Pancreas (tissue), 10 donors: ENCODE data around the gene MFSD12. TPM values are rescaled to one million over a fixed set of nuclear protein-coding genes. Genes with fewer than 3 reads are reported as not detected.

Source experiments
- ATAC-seq, 4 donors: fragments of 200-7000 bp; cut with Tn5 transposase; one replicate each; pipeline versions ENCODE4 v1.8.0 to v1.9.1; 2020; ENCODE audit warnings: mild to moderate bottlenecking in 4 of 4, moderate library complexity in 4 of 4
- DNase-seq, 6 donors: peaks; one replicate each; pipeline ENCODE4 v3.0.0-alpha.2; 2020
- FAIRE-seq: peaks from 2 replicates; lab custom pipeline; 2012; peaks lifted over from hg19 to GRCh38; lab: Jason Lieb, UNC
- H3K27ac ChIP-seq, 4 donors: fragments of 200-600 bp; sonication (generic); 1 replicate in 3 of 4; 2 replicates in 1 of 4; pipeline versions ENCODE4 v1.5.0 to v1.8.0; 2020
- H3K27me3 ChIP-seq, 4 donors: fragments of 200-600 bp; one replicate each; pipeline ENCODE4 v1.8.0; 2021
- H3K36me3 ChIP-seq, 3 donors: fragments of 200-600 bp; sonication (generic) in 1 of 3; one replicate each; pipeline versions ENCODE4 v1.5.0 to v1.8.0; 2020 to 2021
- H3K4me1 ChIP-seq, 3 donors: fragments of 200-600 bp; one replicate each; pipeline ENCODE4 v1.8.0; 2021
- H3K4me3 ChIP-seq, 4 donors: fragments of 200-600 bp; sonication (generic) in 2 of 4; one replicate each; pipeline versions ENCODE4 v1.5.0 to v1.8.0; 2020 to 2021
- H3K9me3 ChIP-seq, 4 donors: fragments of 200-600 bp; one replicate each; pipeline ENCODE4 v1.8.0; 2021
- CTCF ChIP-seq, 4 donors: fragments of 200-600 bp; sonication (generic) in 3 of 4; IDR thresholded peaks; one replicate each; pipeline versions ENCODE4 v1.5.0 to v1.8.0; 2021; ENCODE audit warnings: antibody characterized with exemption in 4 of 4
- WGBS, 2 donors: extraction: QIAGEN DNeasy Blood & Tissue Kit; methylation state at CpG; one replicate each; pipeline ENCODE4 v1.1.7; 2013; 5-methylcytosine and 5-hydroxymethylcytosine counted together
- intact Hi-C, 3 donors: fragments of 100-400 bp; cut with DNase I; formaldehyde crosslinking; loops; one replicate each; pipeline versions ENCODE4 v1.11.1 to v1.14.2; 2022
- polyA plus RNA-seq, 2 donors: library from polyadenylated mRNA; stranded (reverse); fragments of 200-250 nt; gene quantifications; one replicate each; pipeline ENCODE4 v1.2.3, GENCODE V29; 2013
- total RNA-seq, 6 donors: library from RNA; stranded (reverse); fragmentation: NEBNext Ultra II Directional in 4 of 6; extraction: Animal tissue kit (Norgen Biotek cat#: 25700) in 4 of 6; gene quantifications; one replicate each; pipeline versions ENCODE4 v1.2.1 to v1.2.4, GENCODE V29; 2021 to 2023
- donor health status: healthy with polysubstance abuse.
- donor health status: DM: no; HTN: no; CAD: no; lungs with moderate emphysema.
- donor health status: DM: no; HTN: no; CAD: no.
- donor health status: control.
- donor health status: control.
- donor health status: Bipolar disorder and iron deficiency.
- donor health status: DM: yes; HTN: yes; CAD: no.
- donor health status: DM: no; HTN: no; CAD: no.
- donor health status: DM: no; HTN: no; CAD: no.
- donor health status: DM: yes; HTN: yes; CAD: no.

Gene MFSD12
- total and polyA plus RNA-seq, 8 donors, result 24.8 to 53.8 (median 39.2) TPM

- intact Hi-C loops, result no loop called here
- H3K36me3 ChIP-seq, result peaks cover under 1 to 13% (median 5%) of the 10 kb centered on the region in 3 donors
- H3K9me3 ChIP-seq, result no peaks in the 10 kb centered on the region
- no peak overlapping the region for H3K4me3 ChIP-seq
- H3K4me1 ChIP-seq, result peaks cover 0 to 16% (median 7%) of the 10 kb centered on the region in 3 donors
- FAIRE-seq (no peak), ATAC-seq (no peak), DNase-seq (no peak)
- WGBS, 2 donors, result 88% methylated on average over 7 of the region's 7 CpGs
- no peak overlapping the region for H3K27ac ChIP-seq
- H3K27me3 ChIP-seq, result no peaks in the 10 kb centered on the region
- TF ChIP-seq CTCF (IDR thresholded peaks at IDR 0.05), result no peak
These were observed 36.3 kb downstream of the MFSD12 start for GRCh38 chr19:3521104-3521445.

GRCh38 chr19:3520166-3521103 is 37.0 kb downstream of the MFSD12 start:
- Histone ChIP-seq H3K36me3 (peaks cover 0 to 9% (median 5%) of the 10 kb centered on the region in 3 donors), H3K27me3 (no peaks in the 10 kb centered on the region), H3K9me3 (no peaks in the 10 kb centered on the region), H3K4me1 (peaks cover 0 to 16% (median 7%) of the 10 kb centered on the region in 3 donors), H3K27ac (no peak overlapping the region), H3K4me3 (no peak overlapping the region)
- ATAC-seq (no peak), FAIRE-seq (no peak), DNase-seq (peak in 2 of 6 donors; percentile 30 to 50)
- intact Hi-C loops, result no loop called here
- no peak for TF ChIP-seq CTCF (IDR thresholded peaks at IDR 0.05)
- WGBS, 2 donors, result 90 to 92% methylated on average over 37 of the region's 37 CpGs

GRCh38 chr19:3519126-3519525 is 38.3 kb downstream of the MFSD12 start:
- no peak overlapping the region for H3K4me3 ChIP-seq
- no peaks in the 10 kb centered on the region for H3K27me3 ChIP-seq
- ATAC-seq, result no peak
- H3K4me1 ChIP-seq, result peaks cover 0 to 16% (median 7%) of the 10 kb centered on the region in 3 donors
- 83% methylated on average over 18 of the region's 18 CpGs for WGBS, 2 donors
- intact Hi-C loops, result no loop called here
- TF ChIP-seq CTCF (IDR thresholded peaks at IDR 0.05), result no peak
- FAIRE-seq, result no peak
- peaks cover 0 to 9% (median 0%) of the 10 kb centered on the region in 3 donors for H3K36me3 ChIP-seq
- no peaks in the 10 kb centered on the region for H3K9me3 ChIP-seq
- H3K27ac ChIP-seq, result no peak overlapping the region
- DNase-seq, result peak in 2 of 6 donors; percentile 30 to 48

GRCh38 chr19:3518659-3519058 is 38.7 kb downstream of the MFSD12 start:
- H3K36me3 ChIP-seq, result peaks cover 0 to 5% (median 0%) of the 10 kb centered on the region in 3 donors
- intact Hi-C loops, result no loop called here
- H3K27ac ChIP-seq, result no peak overlapping the region
- FAIRE-seq, result no peak
- no peak for DNase-seq
- 45 to 48% methylated on average over 2 of the region's 2 CpGs for WGBS, 2 donors
- peak in 2 of 4 donors; percentile 14 to 50 for ATAC-seq
- TF ChIP-seq CTCF (IDR thresholded peaks at IDR 0.05), result no peak
- no peaks in the 10 kb centered on the region for H3K9me3 ChIP-seq
- H3K4me1 ChIP-seq, result peaks cover 0 to 16% (median 7%) of the 10 kb centered on the region in 3 donors
- no peak overlapping the region for H3K4me3 ChIP-seq
- H3K27me3 ChIP-seq, result no peaks in the 10 kb centered on the region

GRCh38 chr19:3518255-3518654 is 39.1 kb downstream of the MFSD12 start:
- H3K36me3 ChIP-seq, result peaks cover 0 to 1% (median 0%) of the 10 kb centered on the region in 3 donors
- ATAC-seq (no peak), DNase-seq (no peak), FAIRE-seq (no peak)
- peaks cover 0 to 16% (median 10%) of the 10 kb centered on the region in 3 donors for H3K4me1 ChIP-seq
- 51 to 64% methylated on average over 10 of the region's 10 CpGs for WGBS, 2 donors
- intact Hi-C loops, result no loop called here
- no peaks in the 10 kb centered on the region for H3K9me3 ChIP-seq
- H3K4me3 ChIP-seq, result no peak overlapping the region
- no peak for TF ChIP-seq CTCF (IDR thresholded peaks at IDR 0.05)
- no peak overlapping the region for H3K27ac ChIP-seq
- H3K27me3 ChIP-seq, result no peaks in the 10 kb centered on the region
